Ascending aorta (tissue), 2 donors: ENCODE data around the gene ZNF148. TPM values are rescaled to one million over a fixed set of nuclear protein-coding genes. Genes with fewer than 3 reads are reported as not detected.

ENCODE experiments used
- DNase-seq, 2 donors: peaks; one replicate each; pipeline ENCODE4 v3.0.0-alpha.2; 2019; ENCODE audit warnings: low spot score in 2 of 2
- H3K27ac ChIP-seq, 2 donors: fragments of 200-600 bp; sonication (generic); one replicate each; pipeline ENCODE4 v1.5.1; 2016 to 2017; ENCODE audit warnings: mild to moderate bottlenecking in 1 of 2
- H3K27me3 ChIP-seq: fragments of 200-600 bp; sonication (generic); one replicate; pipeline ENCODE4 v1.5.1; 2017
- H3K36me3 ChIP-seq, 2 donors: fragments of 200-600 bp; sonication (generic); one replicate each; pipeline ENCODE4 v1.5.1; 2016
- H3K4me1 ChIP-seq, 2 donors: fragments of 200-600 bp; sonication (generic); one replicate each; pipeline ENCODE4 v1.5.1; 2016 to 2017; ENCODE audit warnings: mild to moderate bottlenecking in 1 of 2
- H3K4me3 ChIP-seq, 2 donors: fragments of 200-600 bp; sonication (generic); one replicate each; pipeline ENCODE4 v1.5.1; 2016 to 2017; ENCODE audit warnings: mild to moderate bottlenecking in 1 of 2
- H3K9me3 ChIP-seq, 2 donors: fragments of 200-600 bp; sonication (generic); one replicate each; pipeline ENCODE4 v1.5.1; 2016
- CTCF ChIP-seq, 3 experiments: fragments of 200-600 bp in 2 of 3; fragments of 450-650 bp in 1 of 3; sonication (generic) in 2 of 3; IDR thresholded peaks; one replicate each; pipeline ENCODE4 v1.5.1; 2016 to 2019; ENCODE audit warnings: antibody characterized with exemption in 3 of 3, mild to moderate bottlenecking in 1 of 3, moderate library complexity in 1 of 3
- intact Hi-C: fragments of 100-400 bp; cut with DNase I; formaldehyde crosslinking; loops from one replicate; pipeline ENCODE4 v1.15.1; 2023
- total RNA-seq: library from RNA; depleted of rRNA; stranded (reverse); fragments of >200 nt; gene quantifications from one replicate; pipeline ENCODE4 v1.1.0, GENCODE V29; 2016

Gene ZNF148
- total RNA-seq, 1 donor from 2014 or later: 10.0 TPM

- Histone ChIP-seq H3K27ac (no peak overlapping the region), H3K9me3 (no peaks in the 10 kb centered on the region), H3K36me3 (no peaks in the 10 kb centered on the region), H3K27me3 (no peaks in the 10 kb centered on the region), H3K4me3 (no peak overlapping the region), H3K4me1 (no peaks in the 10 kb centered on the region)
- intact Hi-C loops: no loop called here
- TF ChIP-seq CTCF (IDR thresholded peaks at IDR 0.05): no peak
- no peak for DNase-seq
Observed at GRCh38 chr3:125302932-125303331, 72.2 kb downstream of the ZNF148 start.

- intact Hi-C loops: no loop called here
- Histone ChIP-seq H3K36me3 (no peaks in the 10 kb centered on the region), H3K9me3 (no peaks in the 10 kb centered on the region), H3K4me1 (no peaks in the 10 kb centered on the region), H3K4me3 (no peak overlapping the region), H3K27ac (no peak overlapping the region), H3K27me3 (no peaks in the 10 kb centered on the region)
- TF ChIP-seq CTCF (IDR thresholded peaks at IDR 0.05): no peak
- no peak for DNase-seq
Observed at GRCh38 chr3:125300416-125300815, 74.7 kb downstream of the ZNF148 start.

GRCh38 chr3:125294411-125294810, 80.7 kb downstream of the ZNF148 start:
- intact Hi-C loops: no loop called here
- TF ChIP-seq CTCF (IDR thresholded peaks at IDR 0.05): no peak
- H3K27ac ChIP-seq: no peak overlapping the region
- DNase-seq: no peak
- H3K4me3 ChIP-seq: no peak overlapping the region
- no peaks in the 10 kb centered on the region for H3K27me3 ChIP-seq
- H3K9me3 ChIP-seq: no peaks in the 10 kb centered on the region
- H3K4me1 ChIP-seq: no peaks in the 10 kb centered on the region
- H3K36me3 ChIP-seq: no peaks in the 10 kb centered on the region

- Histone ChIP-seq H3K4me1 (no peaks in the 10 kb centered on the region), H3K27ac (no peak overlapping the region), H3K9me3 (no peaks in the 10 kb centered on the region), H3K27me3 (no peaks in the 10 kb centered on the region), H3K4me3 (no peak overlapping the region), H3K36me3 (peaks cover 0 to 11% of the 10 kb centered on the region in 2 donors)
- TF ChIP-seq CTCF (IDR thresholded peaks at IDR 0.05): no peak
- intact Hi-C loops: no loop called here
- DNase-seq: no peak
Observed at GRCh38 chr3:125292015-125292414, 83.1 kb downstream of the ZNF148 start.

GRCh38 chr3:125289429-125289981, 85.6 kb downstream of the ZNF148 start:
- Histone ChIP-seq H3K4me1 (no peaks in the 10 kb centered on the region), H3K27me3 (no peaks in the 10 kb centered on the region), H3K4me3 (no peak overlapping the region), H3K36me3 (peaks cover 0 to 13% of the 10 kb centered on the region in 2 donors), H3K9me3 (no peaks in the 10 kb centered on the region), H3K27ac (no peak overlapping the region)
- no peak for DNase-seq
- intact Hi-C loops: no loop called here
- no peak for TF ChIP-seq CTCF (IDR thresholded peaks at IDR 0.05)

GRCh38 chr3:125287248-125287647, 87.9 kb downstream of the ZNF148 start:
- no peak overlapping the region for H3K4me3 ChIP-seq
- no peak for TF ChIP-seq CTCF (IDR thresholded peaks at IDR 0.05)
- H3K27me3 ChIP-seq: no peaks in the 10 kb centered on the region
- peaks cover 0 to 13% of the 10 kb centered on the region in 2 donors for H3K36me3 ChIP-seq
- intact Hi-C loops: no loop called here
- no peaks in the 10 kb centered on the region for H3K4me1 ChIP-seq
- no peaks in the 10 kb centered on the region for H3K9me3 ChIP-seq
- no peak for DNase-seq
- no peak overlapping the region for H3K27ac ChIP-seq
